ENCODE measurements around the gene TTC32. TPM values are rescaled to one million over a fixed set of nuclear protein-coding genes. Genes with fewer than 3 reads are reported as not detected.
"Not testable (repeated sequence)": the region's sequence is repeated elsewhere in the genome, so short reads cannot be mapped to it uniquely, and the experiment has no call there.

TTC32 gene
- 6.0 and 11.5 TPM in 2 replicates for total RNA-seq (2014; rRNA removed; shearing (Covaris generic); ENCODE audit: low replicate concordance)

DNA sequence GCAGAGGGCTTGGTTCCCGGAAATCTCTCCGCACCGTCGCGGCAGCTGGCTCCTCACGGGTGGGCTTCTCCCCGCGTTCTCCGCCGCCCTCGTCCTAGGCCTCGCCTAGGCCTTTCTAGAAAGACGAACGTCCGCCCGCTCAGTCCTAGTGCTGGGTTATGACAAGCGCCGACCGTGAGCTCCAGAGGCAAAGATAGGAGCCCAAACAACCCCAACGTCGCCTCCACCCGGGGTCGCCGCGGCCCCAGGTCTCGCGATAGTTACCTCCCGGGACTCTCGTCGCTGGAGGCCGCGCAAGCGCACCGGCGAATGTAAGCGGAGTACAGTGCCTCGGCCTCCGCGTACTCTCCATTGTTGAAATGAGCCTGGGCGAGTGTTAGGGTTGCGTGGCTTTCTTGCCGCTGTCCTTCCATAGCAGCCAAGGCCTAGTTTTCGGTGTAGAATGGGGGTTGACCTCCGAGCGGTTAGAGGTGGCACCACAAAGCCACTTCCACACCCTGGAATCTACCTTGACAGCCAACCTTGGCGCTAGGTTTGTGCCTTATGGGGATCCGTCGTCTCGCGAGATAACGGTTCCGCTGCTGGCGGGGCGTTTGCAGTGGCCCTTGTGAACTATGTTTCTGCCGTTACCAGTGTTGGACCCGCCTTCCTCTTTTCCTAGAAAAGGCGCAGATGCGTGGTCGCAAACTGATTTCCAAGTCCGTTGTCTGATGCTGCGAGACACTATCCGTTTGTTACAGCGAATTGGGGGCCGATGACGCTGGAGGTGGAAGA, at the start of gene TTC32:
TSS of gene TTC32 (minus strand) at position 542 of the 774 bp plus-strand sequence. CDS start at position 413, 129 bp downstream.
- Histone ChIP-seq H3K36me3 (no peaks in the 10 kb centered on the region; the same call in 1 of the 2 replicates), H3K9me3 (no peaks in the 10 kb centered on the region), H3K27me3 (no peaks in the 10 kb centered on the region), H3K4me3 (peak within 1 kb of the TSS; percentile 74)
- DNase-seq = peak; percentile 92

DNA sequence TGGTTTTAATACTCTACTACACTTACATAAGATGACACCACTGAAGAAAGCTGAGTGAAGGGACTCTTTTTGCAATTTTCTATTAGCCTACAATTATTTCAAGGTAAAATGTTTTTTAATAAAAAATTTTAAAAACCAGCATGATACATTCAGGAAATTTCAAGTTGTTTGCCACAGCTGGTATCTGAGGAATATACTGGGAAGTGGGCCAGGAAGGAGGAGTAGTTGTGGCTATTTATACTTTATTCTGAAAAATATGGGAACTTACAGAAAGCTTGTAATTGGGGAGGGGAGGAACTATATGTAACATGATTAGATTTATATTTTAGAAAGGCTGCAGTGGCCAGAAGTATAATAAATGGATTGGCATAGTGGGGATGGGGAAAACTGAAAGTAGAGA, 47.3 kb upstream of the TTC32 start:
- Histone ChIP-seq H3K27me3 (no peaks in the 10 kb centered on the region), H3K4me3 (no peak overlapping the region), H3K9me3 (no peaks in the 10 kb centered on the region), H3K36me3 (peaks cover 4% of the 10 kb centered on the region)
- DNase-seq = no peak

GRCh38 chr2:19947184-19947940, 45.6 kb upstream of the TTC32 start:
- no peaks in the 10 kb centered on the region for H3K9me3 ChIP-seq
- DNase-seq = no peak
- peaks cover 4% of the 10 kb centered on the region for H3K36me3 ChIP-seq
- no peak overlapping the region for H3K4me3 ChIP-seq
- no peaks in the 10 kb centered on the region for H3K27me3 ChIP-seq

DNA sequence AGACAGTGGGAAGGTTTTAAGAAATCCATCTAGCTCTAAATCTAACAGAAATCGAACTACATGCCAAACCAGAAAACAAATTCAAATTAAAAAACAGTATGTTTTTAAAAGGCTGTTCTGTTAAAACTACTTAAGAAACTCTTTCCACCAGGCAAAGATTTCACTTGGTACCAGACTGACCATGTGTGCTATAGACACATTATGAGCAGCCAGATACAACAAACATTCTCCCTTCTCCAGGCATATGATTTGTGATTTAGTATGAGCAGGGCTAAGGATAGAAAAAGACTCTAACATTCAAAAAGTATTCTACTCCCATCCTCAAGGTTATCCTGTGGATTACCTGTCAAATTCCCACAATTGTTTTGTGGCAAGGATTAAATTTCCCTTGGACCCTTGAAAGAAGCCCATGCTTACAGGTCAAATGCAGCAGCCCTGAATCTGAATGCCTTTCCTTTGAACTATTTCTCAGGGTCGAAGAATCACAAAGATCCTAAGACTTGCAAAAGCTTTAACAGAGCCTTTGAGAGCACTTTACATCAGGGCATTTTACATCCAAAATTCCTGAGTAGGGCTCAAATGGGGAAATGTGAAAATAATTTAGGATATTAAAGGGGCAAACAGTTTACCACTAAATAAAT, 42.5 kb upstream of the TTC32 start:
- Histone ChIP-seq H3K27me3 (no peaks in the 10 kb centered on the region), H3K36me3 (peaks cover 4% of the 10 kb centered on the region), H3K4me3 (no peak overlapping the region), H3K9me3 (no peaks in the 10 kb centered on the region)
- no peak for DNase-seq

GRCh38 chr2:19943189-19943588, 41.4 kb upstream of the TTC32 start:
- Histone ChIP-seq H3K9me3 (no peaks in the 10 kb centered on the region), H3K4me3 (no peak overlapping the region), H3K27me3 (no peaks in the 10 kb centered on the region), H3K36me3 (peaks cover 4% of the 10 kb centered on the region)
- DNase-seq = no peak

DNA sequence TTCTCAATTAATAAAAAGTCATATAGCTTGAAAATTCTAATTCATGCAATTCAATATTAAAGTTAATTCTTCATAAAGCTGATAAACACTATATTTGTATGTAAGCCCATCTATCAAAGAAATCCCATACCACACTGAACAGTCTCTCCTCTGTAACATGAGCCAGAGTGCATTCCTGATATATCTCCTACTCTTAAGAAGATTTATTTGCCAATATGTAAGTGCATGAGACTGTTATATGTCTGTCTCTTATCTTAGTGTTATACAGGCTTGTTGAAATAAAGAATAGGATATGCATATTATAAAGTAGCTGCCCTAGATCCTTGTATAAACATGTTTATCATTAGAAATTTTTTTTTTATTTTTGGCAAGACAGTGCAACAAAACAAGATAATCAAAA, 40.4 kb upstream of the TTC32 start:
- H3K4me3 ChIP-seq = no peak overlapping the region
- DNase-seq = no peak
- H3K27me3 ChIP-seq = no peaks in the 10 kb centered on the region
- no peaks in the 10 kb centered on the region for H3K9me3 ChIP-seq
- peaks cover 13% of the 10 kb centered on the region for H3K36me3 ChIP-seq

DNA sequence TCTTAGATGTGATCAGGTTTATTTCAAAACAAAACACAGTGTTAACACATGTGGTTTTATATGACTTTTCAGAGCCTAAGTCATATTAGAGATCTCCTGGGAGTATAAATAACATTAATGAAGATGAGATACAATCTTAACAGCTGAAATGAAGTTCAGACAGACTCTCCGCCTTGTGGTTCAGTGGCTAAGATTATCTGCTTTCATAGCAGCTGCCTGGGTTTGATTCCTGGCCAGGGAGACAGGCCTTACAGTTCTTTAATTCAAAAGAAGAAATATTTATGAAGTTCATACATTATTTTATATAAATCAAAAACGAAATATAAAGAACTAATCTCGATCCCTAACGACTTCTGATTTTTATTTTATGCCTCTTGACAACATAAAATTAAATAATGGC, 35.2 kb upstream of the TTC32 start:
- DNase-seq = no peak
- Histone ChIP-seq H3K36me3 (peaks cover 34% of the 10 kb centered on the region), H3K27me3 (no peaks in the 10 kb centered on the region), H3K4me3 (no peak overlapping the region), H3K9me3 (no peaks in the 10 kb centered on the region)

DNA sequence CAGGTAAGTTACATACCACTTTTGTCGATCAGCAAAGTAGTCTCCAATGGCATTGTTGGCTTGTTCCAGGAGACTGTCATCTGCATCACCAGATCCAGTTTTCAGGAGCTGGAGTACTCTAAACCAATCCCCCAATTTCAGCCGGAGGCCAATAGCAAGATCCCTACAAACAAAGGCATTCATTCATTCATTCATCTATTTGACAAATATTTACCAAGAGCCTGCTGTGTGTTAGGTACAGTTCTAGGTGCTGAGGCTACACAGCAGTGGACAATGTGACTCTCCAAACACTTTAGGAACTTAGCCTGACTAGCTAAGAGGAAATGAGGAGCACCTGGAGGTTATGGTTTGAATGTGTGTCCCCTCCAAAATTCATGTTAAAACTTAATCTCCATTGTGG, 34.4 kb upstream of the TTC32 start:
- no peaks in the 10 kb centered on the region for H3K9me3 ChIP-seq
- no peaks in the 10 kb centered on the region for H3K27me3 ChIP-seq
- no peak for DNase-seq
- H3K4me3 ChIP-seq = no peak overlapping the region
- peaks cover 42% of the 10 kb centered on the region for H3K36me3 ChIP-seq

DNA sequence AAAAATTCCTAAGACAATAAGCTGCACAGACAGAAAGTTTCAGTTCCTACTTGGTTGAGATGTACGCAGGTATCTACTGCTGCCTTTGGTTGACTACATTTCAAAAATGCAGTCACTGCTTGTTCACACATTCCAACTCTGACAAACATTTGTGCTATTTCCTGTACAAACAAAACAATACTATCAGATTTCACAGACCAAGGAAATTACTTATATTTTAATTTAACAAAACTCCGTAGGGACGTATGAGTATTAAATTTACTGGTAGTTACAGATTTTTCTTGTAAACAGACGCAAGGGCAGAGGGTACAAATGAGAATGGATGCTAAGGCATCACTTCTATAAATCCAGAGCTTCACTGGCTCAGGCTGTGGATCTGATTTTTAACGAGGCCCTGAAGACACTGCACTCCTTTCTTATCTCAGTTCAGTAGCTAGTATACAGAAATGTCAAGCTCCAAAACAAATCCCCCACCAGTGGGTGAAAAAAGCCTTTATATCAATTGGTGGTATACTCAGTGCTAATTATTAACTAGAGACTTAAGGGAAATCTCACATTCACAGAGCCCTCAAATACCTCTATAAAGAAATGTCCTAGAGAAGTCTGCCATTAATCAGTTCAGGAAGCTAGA, 31.7 kb upstream of the TTC32 start:
- Histone ChIP-seq H3K27me3 (no peaks in the 10 kb centered on the region), H3K4me3 (no peak overlapping the region), H3K9me3 (peaks cover under 1% of the 10 kb centered on the region; the same call in 1 of the 2 replicates), H3K36me3 (peaks cover 64% of the 10 kb centered on the region)
- DNase-seq = peak; percentile 5

- H3K4me3 ChIP-seq = no peak overlapping the region
Measured at GRCh38 chr2:19932928-19933327, 31.1 kb upstream of the TTC32 start.

DNA sequence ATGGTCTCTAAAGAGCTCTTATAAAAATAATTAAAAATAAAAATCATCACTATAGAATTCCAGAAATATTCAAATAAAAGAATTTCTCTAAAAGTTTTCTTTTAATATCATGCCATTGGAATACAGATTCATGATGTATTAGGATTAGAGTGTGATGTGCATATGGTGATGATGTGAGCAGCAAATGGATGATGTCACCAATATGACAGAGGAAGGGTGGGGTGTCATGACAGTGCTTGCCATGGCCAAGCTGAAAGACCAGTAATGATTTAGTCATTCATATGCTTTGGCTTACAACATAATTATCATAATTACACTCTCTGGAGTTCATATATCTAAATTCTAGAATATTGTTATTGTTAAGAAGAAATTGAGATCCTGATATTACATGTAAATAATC, 27.4 kb upstream of the TTC32 start:
- H3K9me3 ChIP-seq = peaks cover 6% of the 10 kb centered on the region
- H3K27me3 ChIP-seq = no peaks in the 10 kb centered on the region
- no peak overlapping the region for H3K4me3 ChIP-seq
- DNase-seq = no peak
- peaks cover 58% of the 10 kb centered on the region for H3K36me3 ChIP-seq

More at GRCh38 chr2:19932928-19933327, 31.1 kb upstream of the TTC32 start:
- no peaks in the 10 kb centered on the region for H3K27me3 ChIP-seq
- no peak for DNase-seq
- H3K36me3 ChIP-seq = peaks cover 67% of the 10 kb centered on the region
- peaks cover 2% of the 10 kb centered on the region; the same call in 1 of the 2 replicates for H3K9me3 ChIP-seq

GRCh38 chr2:19927816-19928215, 26.0 kb upstream of the TTC32 start:
- H3K9me3 ChIP-seq, H3K4me3 ChIP-seq, DNase-seq, H3K27me3 ChIP-seq: not testable (repeated sequence)
- H3K36me3 ChIP-seq = peaks cover 55% of the 10 kb centered on the region

- H3K27me3 ChIP-seq, DNase-seq, H3K4me3 ChIP-seq, H3K9me3 ChIP-seq: not testable (repeated sequence)
- H3K36me3 ChIP-seq = peaks cover 25% of the 10 kb centered on the region
Measured at GRCh38 chr2:19924526-19924925, 22.7 kb upstream of the TTC32 start.

DNA sequence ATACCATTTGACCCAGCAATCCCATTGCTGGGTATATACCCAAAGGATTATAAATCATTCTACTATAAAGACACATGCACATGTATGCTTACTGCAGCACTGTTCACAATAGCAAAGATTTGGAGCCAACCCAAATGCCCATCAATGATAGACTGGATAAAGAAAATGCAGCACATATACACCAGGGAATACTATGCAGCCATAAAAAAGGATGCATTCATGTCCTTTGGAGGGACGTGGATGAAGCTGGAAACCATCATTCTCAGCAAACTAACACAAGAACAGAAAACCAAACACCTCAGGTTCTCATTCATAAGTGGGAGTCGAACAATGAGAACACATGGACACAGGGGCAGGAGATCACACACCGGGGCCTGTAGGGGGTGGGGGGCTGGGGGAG, 20.4 kb upstream of the TTC32 start:
- not testable (repeated sequence) for H3K36me3 ChIP-seq, H3K9me3 ChIP-seq, H3K27me3 ChIP-seq, DNase-seq, H3K4me3 ChIP-seq

- Histone ChIP-seq H3K36me3 (no peaks in the 10 kb centered on the region; the same call in 1 of the 2 replicates), H3K4me3 (no peak overlapping the region), H3K27me3 (no peaks in the 10 kb centered on the region), H3K9me3 (no peaks in the 10 kb centered on the region)
- DNase-seq = no peak
Measured at GRCh38 chr2:19916385-19916950, 14.7 kb upstream of the TTC32 start.

DNA sequence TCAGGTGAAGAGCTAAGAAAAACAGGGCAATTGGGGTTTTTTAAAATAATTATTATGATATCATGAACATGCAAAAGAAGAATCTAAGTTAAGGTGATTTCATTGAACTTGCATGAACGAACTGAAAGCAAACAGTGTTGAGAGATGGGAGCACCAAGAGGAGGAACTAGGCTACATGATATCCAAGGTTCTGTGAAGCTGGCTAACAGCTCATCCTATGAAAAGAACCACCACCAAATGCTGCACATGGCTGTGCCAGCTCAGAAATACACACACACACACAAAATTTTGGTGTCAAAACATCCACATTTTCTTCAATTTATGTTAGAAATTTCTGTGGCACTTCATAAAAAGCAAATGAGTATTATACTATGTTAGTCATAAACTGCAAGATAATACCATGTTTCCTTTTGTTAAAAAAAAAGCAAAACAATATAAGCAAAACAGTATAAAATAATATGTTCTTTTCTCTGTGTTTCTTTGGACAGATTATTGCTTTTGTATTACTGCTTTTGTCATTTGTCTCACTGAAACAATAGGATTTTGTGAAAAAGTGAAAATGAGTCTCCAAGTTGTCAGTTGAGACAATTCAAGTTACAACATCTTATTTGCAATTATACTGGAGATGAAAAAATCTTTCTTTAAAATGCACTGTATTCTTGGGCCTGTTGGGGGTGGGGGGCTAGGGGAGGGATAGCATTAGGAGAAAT, 12.6 kb upstream of the TTC32 start:
- Histone ChIP-seq H3K27me3 (no peaks in the 10 kb centered on the region), H3K4me3 (no peak overlapping the region), H3K36me3 (no peaks in the 10 kb centered on the region; the same call in 1 of the 2 replicates), H3K9me3 (no peaks in the 10 kb centered on the region)
- no peak for DNase-seq
